Neural progenitor cell (in vitro differentiated cells): ENCODE measurements around the gene CSNK1G1. TPM values are rescaled to one million over a fixed set of nuclear protein-coding genes. Genes with fewer than 3 reads are reported as not detected.

Experiments
- DNase-seq: peaks from one replicate; pipeline ENCODE4 v3.0.0-alpha.2; 2016; ENCODE audit warnings: low spot score
- H2AFZ ChIP-seq: fragments of 200-600 bp; sonication (generic); replicated peaks from 2 replicates; pipeline ENCODE4 v1.6.1; 2016; ENCODE audit warnings: antibody characterized with exemption
- H3F3A ChIP-seq: fragments of 200-600 bp; sonication (generic); 2 replicates; pipeline ENCODE4 v1.6.1; 2016; ENCODE audit warnings: antibody characterized with exemption, low read depth
- H3K27ac ChIP-seq: fragments of 200-600 bp; sonication (generic); 2 replicates; pipeline ENCODE4 v1.5.1; 2016; ENCODE audit warnings: mild to moderate bottlenecking
- H3K27me3 ChIP-seq: fragments of 200-600 bp; sonication (generic); 2 replicates; pipeline ENCODE4 v1.6.1; 2016; ENCODE audit warnings: mild to moderate bottlenecking, moderate library complexity
- H3K36me3 ChIP-seq: fragments of 200-600 bp; sonication (generic); 2 replicates; pipeline ENCODE4 v1.5.1; 2016
- H3K4me1 ChIP-seq: fragments of 200-600 bp; sonication (generic); 2 replicates; pipeline ENCODE4 v1.6.1; 2016; ENCODE audit warnings: mixed run types
- H3K4me2 ChIP-seq: fragments of 200-600 bp; sonication (generic); 2 replicates; pipeline ENCODE4 v1.6.1; 2016
- H3K4me3 ChIP-seq: fragments of 200-600 bp; sonication (generic); 2 replicates; pipeline ENCODE4 v1.5.1; 2016
- H3K79me2 ChIP-seq: fragments of 200-600 bp; sonication (generic); 2 replicates; pipeline ENCODE4 v1.6.1; 2016; ENCODE audit warnings: low read depth
- H3K9ac ChIP-seq: fragments of 200-600 bp; sonication (generic); 2 replicates; pipeline ENCODE4 v1.6.1; 2016
- H3K9me3 ChIP-seq: fragments of 200-600 bp; sonication (generic); 2 replicates; pipeline ENCODE4 v1.5.1; 2016; ENCODE audit warnings: low read depth
- H4K20me1 ChIP-seq: fragments of 200-600 bp; sonication (generic); 2 replicates; pipeline ENCODE4 v1.6.1; 2016; ENCODE audit warnings: low read depth
- H3K27ac Mint-ChIP-seq: 3 replicates; pipeline ENCODE4 v1.8.0; 2021; ENCODE audit warnings: mixed read lengths
- H3K27me3 Mint-ChIP-seq: 2 replicates; pipeline ENCODE4 v1.8.0; 2022; ENCODE audit warnings: low read depth, mild to moderate bottlenecking, inconsistent platforms, moderate library complexity, mixed read lengths; ENCODE audit not compliant: insufficient read depth
- H3K36me3 Mint-ChIP-seq: 3 replicates; pipeline ENCODE4 v1.8.0; 2021; ENCODE audit warnings: mixed read lengths
- H3K4me1 Mint-ChIP-seq: 3 replicates; pipeline ENCODE4 v1.8.0; 2021; ENCODE audit warnings: mixed read lengths
- H3K4me3 Mint-ChIP-seq: 3 replicates; pipeline ENCODE4 v1.8.0; 2021; ENCODE audit warnings: mild to moderate bottlenecking, moderate library complexity, mixed read lengths
- H3K9me3 Mint-ChIP-seq: 3 replicates; pipeline ENCODE4 v1.8.0; 2020; ENCODE audit warnings: mixed read lengths
- EZH2 ChIP-seq: fragments of 200-600 bp; sonication (generic); IDR thresholded peaks from 2 replicates; pipeline ENCODE4 v1.6.1; 2017; ENCODE audit warnings: antibody characterized with exemption, mild to moderate bottlenecking, moderate library complexity
- EZH2phosphoT487 ChIP-seq: fragments of 200-600 bp; sonication (generic); IDR thresholded peaks from 2 replicates; pipeline ENCODE4 v1.6.1; 2017; ENCODE audit warnings: antibody characterized with exemption
- total RNA-seq: library from RNA; depleted of rRNA; stranded (reverse); fragments of >200 nt; gene quantifications from 2 replicates; pipeline ENCODE4 v1.2.3, GENCODE V29; 2015; ENCODE audit warnings: low replicate concordance
- TF ChIP-seq, protein P1 (sequence below): fragments of 200-600 bp; sonication (generic); IDR thresholded peaks from 2 replicates; pipeline ENCODE4 v1.5.1; 2017; ENCODE audit warnings: antibody characterized with exemption, mild to moderate bottlenecking

The CSNK1G1 gene
- total RNA-seq, 1 donor from 2014 or later, result 23.0 TPM

DNA sequence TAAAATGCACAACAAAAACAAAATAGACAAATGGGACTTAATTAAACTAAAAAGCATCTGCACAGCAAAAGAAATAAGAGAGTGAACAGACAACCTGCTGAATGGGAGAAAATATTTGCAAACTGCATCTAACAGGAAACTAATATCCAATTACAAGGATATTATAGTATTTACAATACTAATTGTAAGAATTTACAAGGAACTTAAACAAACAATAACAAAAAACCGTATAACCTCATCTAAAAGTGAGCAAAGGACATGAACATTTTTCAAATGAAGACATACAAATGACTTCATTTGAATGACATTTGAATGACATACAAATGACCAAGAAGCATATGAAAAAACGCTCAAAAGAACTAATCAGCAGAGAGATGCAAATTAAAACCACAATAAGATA is 66.4 kb downstream of the CSNK1G1 start:
- H3K27me3 Mint-ChIP-seq, result no peaks in the 10 kb centered on the region
- no peaks in the 10 kb centered on the region for H3K36me3 Mint-ChIP-seq
- Histone ChIP-seq H2AFZ (no peak overlapping the region), H4K20me1 (peaks cover 6% of the 10 kb centered on the region), H3K4me3 (no peak overlapping the region), H3K36me3 (no peaks in the 10 kb centered on the region), H3F3A (peaks cover 5% of the 10 kb centered on the region), H3K4me2 (no peak overlapping the region), H3K9me3 (no peaks in the 10 kb centered on the region), H3K4me1 (peaks cover 13% of the 10 kb centered on the region), H3K9ac (no peak overlapping the region), H3K27ac (no peak overlapping the region), H3K27me3 (no peaks in the 10 kb centered on the region), H3K79me2 (peaks cover 26% of the 10 kb centered on the region)
- no peak for DNase-seq
- no peaks in the 10 kb centered on the region for H3K9me3 Mint-ChIP-seq
- H3K27ac Mint-ChIP-seq, result no peak overlapping the region
- H3K4me1 Mint-ChIP-seq, result peaks cover 6% of the 10 kb centered on the region
- TF ChIP-seq, protein P1, sequence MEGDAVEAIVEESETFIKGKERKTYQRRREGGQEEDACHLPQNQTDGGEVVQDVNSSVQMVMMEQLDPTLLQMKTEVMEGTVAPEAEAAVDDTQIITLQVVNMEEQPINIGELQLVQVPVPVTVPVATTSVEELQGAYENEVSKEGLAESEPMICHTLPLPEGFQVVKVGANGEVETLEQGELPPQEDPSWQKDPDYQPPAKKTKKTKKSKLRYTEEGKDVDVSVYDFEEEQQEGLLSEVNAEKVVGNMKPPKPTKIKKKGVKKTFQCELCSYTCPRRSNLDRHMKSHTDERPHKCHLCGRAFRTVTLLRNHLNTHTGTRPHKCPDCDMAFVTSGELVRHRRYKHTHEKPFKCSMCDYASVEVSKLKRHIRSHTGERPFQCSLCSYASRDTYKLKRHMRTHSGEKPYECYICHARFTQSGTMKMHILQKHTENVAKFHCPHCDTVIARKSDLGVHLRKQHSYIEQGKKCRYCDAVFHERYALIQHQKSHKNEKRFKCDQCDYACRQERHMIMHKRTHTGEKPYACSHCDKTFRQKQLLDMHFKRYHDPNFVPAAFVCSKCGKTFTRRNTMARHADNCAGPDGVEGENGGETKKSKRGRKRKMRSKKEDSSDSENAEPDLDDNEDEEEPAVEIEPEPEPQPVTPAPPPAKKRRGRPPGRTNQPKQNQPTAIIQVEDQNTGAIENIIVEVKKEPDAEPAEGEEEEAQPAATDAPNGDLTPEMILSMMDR, result no peak
- TF ChIP-seq EZH2 (no peak), EZH2phosphoT487 (no peak)
- no peak overlapping the region for H3K4me3 Mint-ChIP-seq

DNA sequence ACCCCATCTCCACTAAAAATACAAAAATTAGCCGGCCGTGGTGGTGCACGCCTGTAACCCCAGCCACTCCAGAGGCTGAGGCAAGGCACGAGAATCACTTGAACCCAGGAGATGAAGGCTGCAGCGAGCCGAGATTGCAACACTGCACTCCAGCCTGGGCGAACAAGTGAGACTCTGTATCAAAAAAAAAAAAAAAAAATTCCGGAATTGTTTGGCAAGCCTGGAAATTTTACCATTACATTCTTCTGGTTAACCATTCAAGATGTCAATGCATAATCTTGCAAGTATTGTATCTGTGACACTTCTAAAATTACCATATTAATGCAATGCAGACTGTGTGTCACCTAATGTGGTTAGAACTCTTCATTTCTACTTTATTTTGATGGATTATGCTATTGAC is 67.0 kb downstream of the CSNK1G1 start:
- H3K9me3 ChIP-seq, result no peaks in the 10 kb centered on the region
- peaks cover 5% of the 10 kb centered on the region for H3F3A ChIP-seq
- no peak overlapping the region for H3K27ac ChIP-seq
- H2AFZ ChIP-seq, result no peak overlapping the region
- H4K20me1 ChIP-seq, result peaks cover 6% of the 10 kb centered on the region
- H3K36me3 ChIP-seq, result no peaks in the 10 kb centered on the region
- no peak for TF ChIP-seq EZH2phosphoT487
- no peak for TF ChIP-seq EZH2
- TF ChIP-seq, protein P1, result no peak
- peaks cover 13% of the 10 kb centered on the region for H3K4me1 ChIP-seq
- no peaks in the 10 kb centered on the region for H3K27me3 ChIP-seq
- H3K4me3 ChIP-seq, result no peak overlapping the region
- Mint-ChIP-seq H3K27me3 (no peaks in the 10 kb centered on the region), H3K36me3 (no peaks in the 10 kb centered on the region), H3K4me1 (peaks cover 6% of the 10 kb centered on the region), H3K9me3 (no peaks in the 10 kb centered on the region), H3K27ac (no peak overlapping the region), H3K4me3 (no peak overlapping the region)
- no peak for DNase-seq
- no peak overlapping the region for H3K4me2 ChIP-seq
- peaks cover 26% of the 10 kb centered on the region for H3K79me2 ChIP-seq
- no peak overlapping the region for H3K9ac ChIP-seq

DNA sequence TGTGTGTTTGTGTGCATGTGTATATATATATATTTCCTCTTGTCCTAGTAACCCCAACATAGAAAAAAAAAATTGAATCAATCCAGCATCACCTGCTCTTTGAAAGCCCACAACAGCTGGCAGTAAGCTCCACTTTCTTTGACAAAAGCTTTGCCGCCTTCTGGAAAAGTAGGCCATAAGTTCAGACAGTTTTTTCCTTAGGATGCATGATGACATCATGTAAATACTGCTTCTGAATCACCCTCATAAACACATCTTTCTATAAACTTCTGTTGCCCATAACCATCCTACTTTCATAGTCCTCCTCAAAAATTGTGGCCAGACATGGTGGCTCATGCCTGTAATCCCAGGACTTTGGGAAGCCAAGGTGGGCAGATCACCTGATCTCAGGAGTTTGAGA is 67.4 kb downstream of the CSNK1G1 start:
- Mint-ChIP-seq H3K36me3 (no peaks in the 10 kb centered on the region), H3K4me1 (peaks cover 6% of the 10 kb centered on the region), H3K9me3 (no peaks in the 10 kb centered on the region), H3K27ac (no peak overlapping the region), H3K4me3 (no peak overlapping the region), H3K27me3 (no peaks in the 10 kb centered on the region)
- H3K27ac ChIP-seq, result no peak overlapping the region
- H3K27me3 ChIP-seq, result no peaks in the 10 kb centered on the region
- peaks cover 26% of the 10 kb centered on the region for H3K79me2 ChIP-seq
- TF ChIP-seq EZH2phosphoT487, result no peak
- TF ChIP-seq, protein P1, result no peak
- TF ChIP-seq EZH2, result no peak
- H2AFZ ChIP-seq, result no peak overlapping the region
- peaks cover 13% of the 10 kb centered on the region for H3K4me1 ChIP-seq
- no peak overlapping the region for H3K4me2 ChIP-seq
- H3K36me3 ChIP-seq, result no peaks in the 10 kb centered on the region
- no peak overlapping the region for H3K9ac ChIP-seq
- H3F3A ChIP-seq, result peaks cover 5% of the 10 kb centered on the region
- no peak overlapping the region for H3K4me3 ChIP-seq
- peaks cover 6% of the 10 kb centered on the region for H4K20me1 ChIP-seq
- no peak for DNase-seq
- H3K9me3 ChIP-seq, result no peaks in the 10 kb centered on the region
